HepG2 (cell line): Measurements from ENCODE around the gene LARP1. TPM values are rescaled to one million over a fixed set of nuclear protein-coding genes. Genes with fewer than 3 reads are reported as not detected.

Experiments
- ATF1 ChIP-seq: IDR thresholded peaks from 2 replicates; pipeline ENCODE4 v1.6.1; 2016; ENCODE audit warnings: mild to moderate bottlenecking, control low read depth
- CBX1 ChIP-seq: IDR thresholded peaks from one replicate; pipeline ENCODE4 v1.6.1; 2016; ENCODE audit warnings: antibody characterized with exemption, low read depth
- CREM ChIP-seq, 2 experiments: sonication (generic) in 1 of 2; formaldehyde crosslinking in 1 of 2; IDR thresholded peaks; 2 replicates each; pipeline versions ENCODE4 v1.4.0 to v1.6.1; 2016 to 2020; ENCODE audit warnings: antibody characterized with exemption in 1 of 2, mild to moderate bottlenecking in 1 of 2, missing genetic modification reagents in 1 of 2
- DPF2 ChIP-seq: sonication (generic); formaldehyde crosslinking; IDR thresholded peaks from 2 replicates; pipeline ENCODE4 v1.4.0; 2020; ENCODE audit warnings: mild to moderate bottlenecking, low read depth, missing genetic modification reagents, borderline replicate concordance
- ELF3 ChIP-seq: IDR thresholded peaks from 2 replicates; pipeline ENCODE4 v1.6.1; 2016; ENCODE audit warnings: missing genetic modification reagents, missing compliant biosample characterization
- FOSL2 ChIP-seq: sonication (generic); formaldehyde crosslinking; IDR thresholded peaks from 2 replicates; pipeline ENCODE4 v1.4.0; 2020; ENCODE audit warnings: missing genetic modification reagents
- FOXP1 ChIP-seq, 2 experiments: fragments of 450-650 bp in 1 of 2; IDR thresholded peaks; 2 replicates each; pipeline ENCODE4 v1.6.1; 2017 to 2018; ENCODE audit warnings: antibody characterized with exemption in 1 of 2
- HNF4A ChIP-seq: sonication (generic); formaldehyde crosslinking; IDR thresholded peaks from 2 replicates; pipeline ENCODE4 v1.4.0; 2020; ENCODE audit warnings: missing genetic modification reagents
- KAT2B ChIP-seq: fragments of 150-350 bp; IDR thresholded peaks from 2 replicates; pipeline ENCODE4 v1.6.1; 2014; ENCODE audit warnings: low read depth, low read length, borderline replicate concordance
- LCORL ChIP-seq, 2 experiments: fragments of 450-650 bp in 1 of 2; sonication (generic) in 1 of 2; formaldehyde crosslinking in 1 of 2; IDR thresholded peaks; 2 replicates each; pipeline versions ENCODE4 v1.5.0 to v1.6.1; 2017 to 2020; ENCODE audit warnings: antibody characterized with exemption in 1 of 2, missing genetic modification reagents in 1 of 2
- MEF2D ChIP-seq: sonication (generic); formaldehyde crosslinking; IDR thresholded peaks from 2 replicates; pipeline ENCODE4 v1.5.1; 2020; ENCODE audit warnings: mild to moderate bottlenecking, missing genetic modification reagents
- POLR2A ChIP-seq, 2 experiments: IDR thresholded peaks; 2 replicates each; pipeline ENCODE4 v1.6.1; 2011; ENCODE audit warnings: low read depth in 2 of 2, low read length in 2 of 2, mild to moderate bottlenecking in 1 of 2, moderate library complexity in 1 of 2; ENCODE audit not compliant: insufficient read depth in 1 of 2
- RFXAP ChIP-seq: sonication (generic); formaldehyde crosslinking; IDR thresholded peaks from 2 replicates; pipeline ENCODE4 v1.4.0; 2020; ENCODE audit warnings: missing genetic modification reagents, borderline replicate concordance
- RNF2 ChIP-seq: fragments of 450-650 bp; conservative IDR thresholded peaks from 2 replicates; pipeline ENCODE4 v1.6.1; 2016; ENCODE audit warnings: low read depth
- SAP130 ChIP-seq: IDR thresholded peaks from 2 replicates; pipeline ENCODE4 v1.6.1; 2016; ENCODE audit warnings: low read depth
- TEAD3 ChIP-seq: optimal IDR thresholded peaks from 2 replicates; pipeline ENCODE3; 2016; ENCODE audit warnings: borderline replicate concordance
- ZNF124 ChIP-seq: sonication (generic); formaldehyde crosslinking; IDR thresholded peaks from 2 replicates; pipeline ENCODE4 v1.4.0; 2020; ENCODE audit warnings: missing genetic modification reagents
- ZNF501 ChIP-seq: sonication (generic); formaldehyde crosslinking; IDR thresholded peaks from 2 replicates; pipeline ENCODE4 v1.5.1; 2020; ENCODE audit warnings: mild to moderate bottlenecking, moderate library complexity, missing genetic modification reagents
- ZNF614 ChIP-seq: IDR thresholded peaks from 2 replicates; pipeline ENCODE4 v1.6.1; 2018; ENCODE audit warnings: missing biosample characterization, missing genetic modification reagents, inconsistent platforms, borderline replicate concordance
- polyA plus RNA-seq, 8 experiments: library from polyadenylated mRNA; depleted of rRNA in 3 of 8; stranded (reverse) in 7 of 8; unstranded in 1 of 8; fragments of >200 nt; fragmentation: Illumina TruSeq in 4 of 8; extraction: Trizol in 4 of 8; gene quantifications; 2 replicates each; pipeline versions ENCODE4 v1.2.1 to v1.2.3, GENCODE V29; 2011 to 2016; ENCODE audit warnings: low read depth in 4 of 8, missing spikeins in 1 of 8, mixed read lengths in 1 of 8; ENCODE audit not compliant: insufficient read depth in 1 of 8
- total RNA-seq, 5 experiments: library from RNA; depleted of rRNA; stranded (reverse); fragments of >200 nt; fragmentation: Illumina TruSeq; extraction: Trizol; gene quantifications; 2 replicates each; pipeline ENCODE4 v1.2.3, GENCODE V29; 2016; ENCODE audit warnings: low read depth in 1 of 5
- TF ChIP-seq, protein P1 (sequence below): sonication (generic); formaldehyde crosslinking; IDR thresholded peaks from 2 replicates; pipeline ENCODE4 v1.5.0; 2020; ENCODE audit warnings: mild to moderate bottlenecking, missing genetic modification reagents, borderline replicate concordance
- TF ChIP-seq, protein P2 (sequence below): sonication (generic); formaldehyde crosslinking; IDR thresholded peaks from 2 replicates; pipeline ENCODE4 v1.5.0; 2020; ENCODE audit warnings: mild to moderate bottlenecking, missing genetic modification reagents
- TF ChIP-seq, protein P3 (sequence below): IDR thresholded peaks from 2 replicates; pipeline ENCODE4 v1.6.1; 2016; ENCODE audit warnings: missing genetic modification reagents, missing compliant biosample characterization
- TF ChIP-seq, protein P4 (sequence below): sonication (generic); formaldehyde crosslinking; IDR thresholded peaks from 2 replicates; pipeline ENCODE4 v1.8.0; 2022; ENCODE audit warnings: mild to moderate bottlenecking, missing genetic modification reagents; ENCODE audit not compliant: insufficient replicate concordance

Gene LARP1
- total and polyA plus RNA-seq, 2 of the 13 experiments (the other 11 are each of a cell fraction or from before 2014, with no cell fraction given), result 45.2 to 61.4 TPM

DNA sequence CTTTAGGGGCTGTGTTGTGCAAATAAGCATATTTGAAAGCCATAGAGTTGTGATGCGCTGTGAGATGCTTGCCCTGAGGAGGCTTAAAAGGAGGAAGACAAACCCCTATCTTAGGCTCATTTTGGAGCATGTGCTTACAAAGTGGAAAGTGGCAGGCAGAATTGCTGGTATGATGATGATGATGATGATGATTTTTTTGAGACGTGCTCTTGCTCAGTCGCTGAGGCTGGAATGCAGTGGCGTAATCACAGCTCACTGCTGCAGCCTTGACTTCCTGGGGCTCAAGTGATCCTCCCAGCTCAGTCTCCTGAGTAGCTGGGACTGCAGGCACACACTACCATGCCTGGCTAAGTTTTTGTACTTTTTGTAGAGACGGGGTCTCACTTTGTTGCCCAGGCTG is 104.9 kb downstream of the LARP1 start (continued):
- TF ChIP-seq LCORL (IDR thresholded peaks at IDR 0.05) (no peak), LCORL (CRISPR knock-in tag; IDR thresholded peaks at IDR 0.05) (0 out of 2 replicates have a peak, but pooled peaks have one; percentile 12), MEF2D (CRISPR knock-in tag) (peak; percentile 49; the same call in 1 of the 2 replicates), ELF3 (CRISPR knock-in tag) (peak; percentile 22; the same call in 1 of the 2 replicates), POLR2A (IDR thresholded peaks at IDR 0.05; ENCODE audit: insufficient read depth in 1 of 2, low read depth in 2 of 2, low read length in 2 of 2) (no peak), ZNF501 (CRISPR knock-in tag) (peak; percentile 61), DPF2 (CRISPR knock-in tag) (peak; percentile 71), ATF1 (0 out of 2 replicates have a peak, but pooled peaks have one; percentile 17), FOXP1 (IDR thresholded peaks at IDR 0.05) (no peak), FOXP1 (CRISPR knock-in tag; IDR thresholded peaks at IDR 0.05) (peak; percentile 22; the same call in 1 of the 2 replicates), RFXAP (CRISPR knock-in tag) (0 out of 2 replicates have a peak, but pooled peaks have one; percentile 34), SAP130 (CRISPR knock-in tag) (peak; percentile 90), TEAD3 (CRISPR knock-in tag) (peak; percentile 98), KAT2B (no peak), CREM (IDR thresholded peaks at IDR 0.05) (0 out of 2 replicates have a peak, but pooled peaks have one; percentile 15), CREM (CRISPR knock-in tag; IDR thresholded peaks at IDR 0.05) (no peak), ZNF124 (CRISPR knock-in tag) (0 out of 2 replicates have a peak, but pooled peaks have one; percentile 24), ZNF614 (0 out of 2 replicates have a peak, but pooled peaks have one; percentile 28), CBX1 (peak; percentile 26), HNF4A (CRISPR knock-in tag) (0 out of 2 replicates have a peak, but pooled peaks have one; percentile 13), FOSL2 (CRISPR knock-in tag) (peak; percentile 54), RNF2 (no peak)
- TF ChIP-seq, protein P1, sequence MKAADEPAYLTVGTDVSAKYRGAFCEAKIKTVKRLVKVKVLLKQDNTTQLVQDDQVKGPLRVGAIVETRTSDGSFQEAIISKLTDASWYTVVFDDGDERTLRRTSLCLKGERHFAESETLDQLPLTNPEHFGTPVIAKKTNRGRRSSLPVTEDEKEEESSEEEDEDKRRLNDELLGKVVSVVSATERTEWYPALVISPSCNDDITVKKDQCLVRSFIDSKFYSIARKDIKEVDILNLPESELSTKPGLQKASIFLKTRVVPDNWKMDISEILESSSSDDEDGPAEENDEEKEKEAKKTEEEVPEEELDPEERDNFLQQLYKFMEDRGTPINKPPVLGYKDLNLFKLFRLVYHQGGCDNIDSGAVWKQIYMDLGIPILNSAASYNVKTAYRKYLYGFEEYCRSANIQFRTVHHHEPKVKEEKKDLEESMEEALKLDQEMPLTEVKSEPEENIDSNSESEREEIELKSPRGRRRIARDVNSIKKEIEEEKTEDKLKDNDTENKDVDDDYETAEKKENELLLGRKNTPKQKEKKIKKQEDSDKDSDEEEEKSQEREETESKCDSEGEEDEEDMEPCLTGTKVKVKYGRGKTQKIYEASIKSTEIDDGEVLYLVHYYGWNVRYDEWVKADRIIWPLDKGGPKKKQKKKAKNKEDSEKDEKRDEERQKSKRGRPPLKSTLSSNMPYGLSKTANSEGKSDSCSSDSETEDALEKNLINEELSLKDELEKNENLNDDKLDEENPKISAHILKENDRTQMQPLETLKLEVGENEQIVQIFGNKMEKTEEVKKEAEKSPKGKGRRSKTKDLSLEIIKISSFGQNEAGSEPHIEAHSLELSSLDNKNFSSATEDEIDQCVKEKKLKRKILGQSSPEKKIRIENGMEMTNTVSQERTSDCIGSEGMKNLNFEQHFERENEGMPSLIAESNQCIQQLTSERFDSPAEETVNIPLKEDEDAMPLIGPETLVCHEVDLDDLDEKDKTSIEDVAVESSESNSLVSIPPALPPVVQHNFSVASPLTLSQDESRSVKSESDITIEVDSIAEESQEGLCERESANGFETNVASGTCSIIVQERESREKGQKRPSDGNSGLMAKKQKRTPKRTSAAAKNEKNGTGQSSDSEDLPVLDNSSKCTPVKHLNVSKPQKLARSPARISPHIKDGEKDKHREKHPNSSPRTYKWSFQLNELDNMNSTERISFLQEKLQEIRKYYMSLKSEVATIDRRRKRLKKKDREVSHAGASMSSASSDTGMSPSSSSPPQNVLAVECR (CRISPR knock-in tag), result peak; percentile 45; the same call in 1 of the 2 replicates
- TF ChIP-seq, protein P2, sequence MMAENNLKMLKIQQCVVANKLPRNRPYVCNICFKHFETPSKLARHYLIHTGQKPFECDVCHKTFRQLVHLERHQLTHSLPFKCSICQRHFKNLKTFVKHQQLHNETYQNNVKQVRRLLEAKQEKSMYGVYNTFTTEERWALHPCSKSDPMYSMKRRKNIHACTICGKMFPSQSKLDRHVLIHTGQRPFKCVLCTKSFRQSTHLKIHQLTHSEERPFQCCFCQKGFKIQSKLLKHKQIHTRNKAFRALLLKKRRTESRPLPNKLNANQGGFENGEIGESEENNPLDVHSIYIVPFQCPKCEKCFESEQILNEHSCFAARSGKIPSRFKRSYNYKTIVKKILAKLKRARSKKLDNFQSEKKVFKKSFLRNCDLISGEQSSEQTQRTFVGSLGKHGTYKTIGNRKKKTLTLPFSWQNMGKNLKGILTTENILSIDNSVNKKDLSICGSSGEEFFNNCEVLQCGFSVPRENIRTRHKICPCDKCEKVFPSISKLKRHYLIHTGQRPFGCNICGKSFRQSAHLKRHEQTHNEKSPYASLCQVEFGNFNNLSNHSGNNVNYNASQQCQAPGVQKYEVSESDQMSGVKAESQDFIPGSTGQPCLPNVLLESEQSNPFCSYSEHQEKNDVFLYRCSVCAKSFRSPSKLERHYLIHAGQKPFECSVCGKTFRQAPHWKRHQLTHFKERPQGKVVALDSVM (CRISPR knock-in tag), result peak; percentile 75
- TF ChIP-seq, protein P3, sequence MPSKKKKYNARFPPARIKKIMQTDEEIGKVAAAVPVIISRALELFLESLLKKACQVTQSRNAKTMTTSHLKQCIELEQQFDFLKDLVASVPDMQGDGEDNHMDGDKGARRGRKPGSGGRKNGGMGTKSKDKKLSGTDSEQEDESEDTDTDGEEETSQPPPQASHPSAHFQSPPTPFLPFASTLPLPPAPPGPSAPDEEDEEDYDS (CRISPR knock-in tag), result 0 out of 2 replicates have a peak, but pooled peaks have one; percentile 17
- TF ChIP-seq, protein P4, sequence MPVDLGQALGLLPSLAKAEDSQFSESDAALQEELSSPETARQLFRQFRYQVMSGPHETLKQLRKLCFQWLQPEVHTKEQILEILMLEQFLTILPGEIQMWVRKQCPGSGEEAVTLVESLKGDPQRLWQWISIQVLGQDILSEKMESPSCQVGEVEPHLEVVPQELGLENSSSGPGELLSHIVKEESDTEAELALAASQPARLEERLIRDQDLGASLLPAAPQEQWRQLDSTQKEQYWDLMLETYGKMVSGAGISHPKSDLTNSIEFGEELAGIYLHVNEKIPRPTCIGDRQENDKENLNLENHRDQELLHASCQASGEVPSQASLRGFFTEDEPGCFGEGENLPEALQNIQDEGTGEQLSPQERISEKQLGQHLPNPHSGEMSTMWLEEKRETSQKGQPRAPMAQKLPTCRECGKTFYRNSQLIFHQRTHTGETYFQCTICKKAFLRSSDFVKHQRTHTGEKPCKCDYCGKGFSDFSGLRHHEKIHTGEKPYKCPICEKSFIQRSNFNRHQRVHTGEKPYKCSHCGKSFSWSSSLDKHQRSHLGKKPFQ (CRISPR knock-in tag), result peak; percentile 52
